Measurements from ENCODE around the gene MAP3K13.
"Not testable (repeated sequence)": the region's sequence is repeated elsewhere in the genome, so short reads cannot be mapped to it uniquely, and the experiment has no call there.

Gene MAP3K13

DNA sequence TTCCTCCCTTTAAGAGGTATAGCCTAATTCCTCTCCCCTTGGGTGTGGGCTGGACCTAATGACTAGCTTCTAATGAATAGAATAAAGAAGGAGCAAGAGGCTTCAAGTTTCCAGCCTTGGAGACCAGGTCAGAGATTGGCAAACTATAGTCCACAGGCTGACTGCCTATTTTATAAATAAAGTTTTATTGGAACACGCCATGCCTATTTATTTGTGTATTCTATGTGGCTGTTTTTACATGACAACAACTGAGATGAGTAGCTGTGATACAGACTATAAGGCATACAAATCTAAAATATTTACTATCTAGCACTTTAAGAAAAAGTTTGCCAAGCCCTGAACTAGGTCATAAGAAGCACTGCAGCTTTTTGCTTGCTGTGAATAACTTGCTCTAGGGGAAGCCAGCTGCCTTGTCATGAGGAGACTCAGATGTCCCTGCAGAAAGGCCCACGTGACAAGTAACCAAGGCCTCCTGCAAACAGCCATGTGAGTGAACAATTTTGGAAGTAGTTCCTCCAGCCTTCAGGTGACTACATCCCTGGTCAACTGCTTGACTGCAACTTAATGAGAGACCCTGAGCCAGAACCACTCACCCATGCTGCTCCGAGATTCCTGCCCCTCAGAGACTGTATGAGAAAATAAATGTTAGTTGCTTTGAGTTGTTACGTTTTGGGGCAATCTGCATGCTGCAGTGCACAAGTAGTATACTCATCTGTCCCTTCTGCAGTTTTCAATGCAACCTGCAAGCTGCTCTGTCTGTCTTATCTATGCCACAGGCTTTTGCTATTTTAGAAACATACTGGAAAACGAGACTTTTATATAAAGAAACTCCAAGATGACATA lies 21.1 kb upstream of the MAP3K13 start:
- no peak for DNase-seq

DNA sequence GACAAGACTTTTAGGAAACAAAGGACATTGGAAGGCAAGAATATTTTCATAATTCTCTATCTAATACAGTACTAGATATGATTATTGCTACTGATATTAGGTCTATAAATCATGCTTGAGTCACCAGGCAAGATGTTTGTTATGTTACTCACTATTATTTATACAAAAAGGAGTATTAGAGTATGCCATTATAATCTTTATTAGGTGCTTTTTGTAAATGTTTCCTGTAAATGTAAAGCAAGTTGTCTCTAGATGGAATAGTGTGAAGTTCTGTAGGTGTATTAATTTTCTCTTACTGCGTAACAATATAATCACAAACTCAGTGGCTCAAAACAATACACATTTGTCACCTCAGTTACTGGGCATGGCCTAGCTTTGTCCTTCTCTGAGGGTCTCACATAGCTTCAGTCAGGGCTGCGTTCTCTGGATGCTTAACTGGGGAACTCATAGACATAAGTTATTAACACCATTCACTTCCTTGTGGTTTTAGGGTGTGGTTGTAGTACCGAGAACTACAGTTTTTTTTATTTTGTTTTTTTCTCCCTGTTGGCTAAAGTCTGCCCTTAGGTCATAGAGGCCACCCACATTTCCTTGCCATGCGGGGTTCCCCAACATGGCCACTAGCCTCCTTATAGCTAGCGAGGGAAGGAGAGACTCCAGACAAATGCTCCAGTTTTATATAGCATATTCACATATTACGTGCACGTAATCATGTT lies 20.3 kb upstream of the MAP3K13 start:
- DNase-seq = peak; percentile 79 to 83

DNA sequence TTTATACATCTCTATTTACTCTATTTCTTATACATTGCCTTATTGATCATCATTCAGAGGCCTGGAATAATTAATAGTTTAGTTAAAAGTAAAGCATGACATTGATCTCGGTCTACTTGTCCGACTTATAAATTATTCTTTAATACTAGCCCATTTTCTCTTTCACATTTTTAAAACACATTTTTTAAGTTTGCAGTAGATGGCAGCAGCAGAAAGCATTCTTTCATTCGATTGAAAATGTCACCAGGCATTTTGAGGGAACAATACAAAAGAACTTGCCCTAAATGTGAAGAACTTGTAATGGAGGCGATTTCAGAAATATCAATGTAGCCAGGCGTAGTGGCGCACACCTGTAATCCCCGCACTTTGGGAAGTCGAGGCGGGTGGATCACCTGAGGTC lies 15.5 kb upstream of the MAP3K13 start:
- DNase-seq = no peak

DNA sequence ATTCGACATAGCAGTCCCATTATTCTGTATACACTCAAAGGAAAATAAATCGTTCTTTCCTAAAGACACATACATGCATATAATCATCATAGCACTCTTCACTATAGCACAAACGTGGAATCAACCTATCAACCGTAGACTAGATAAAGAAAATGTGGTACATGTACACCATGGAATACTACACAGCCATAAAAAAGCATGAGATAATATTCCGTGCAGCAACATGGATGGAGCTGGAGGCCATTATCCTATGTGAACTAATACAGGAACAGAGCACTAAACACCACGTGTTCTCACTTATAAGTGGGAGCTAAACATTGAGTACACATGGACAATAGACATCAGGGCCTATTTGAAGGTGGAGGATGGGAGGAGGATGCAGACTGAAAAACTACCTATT lies 12.1 kb upstream of the MAP3K13 start:
- no peak for DNase-seq

DNA sequence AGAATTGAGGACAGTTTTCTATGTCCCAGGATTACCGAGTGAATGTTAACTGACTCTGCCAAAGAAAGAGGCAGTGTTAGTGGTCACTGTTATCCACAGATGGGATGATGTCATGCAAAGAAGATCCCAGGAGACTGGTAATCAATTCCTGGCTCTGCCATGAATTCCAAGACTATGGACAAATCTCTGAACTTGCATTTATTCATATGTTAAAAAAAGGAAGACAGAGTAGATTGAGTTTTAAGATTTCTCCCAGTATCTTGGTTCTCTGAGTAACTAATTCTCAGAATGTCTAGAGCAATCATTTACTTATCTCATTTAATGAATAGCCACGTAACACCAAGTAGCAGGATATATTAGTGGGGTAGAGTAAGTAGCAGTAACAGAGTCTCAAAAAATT lies 11.5 kb upstream of the MAP3K13 start:
- DNase-seq = no peak

DNA sequence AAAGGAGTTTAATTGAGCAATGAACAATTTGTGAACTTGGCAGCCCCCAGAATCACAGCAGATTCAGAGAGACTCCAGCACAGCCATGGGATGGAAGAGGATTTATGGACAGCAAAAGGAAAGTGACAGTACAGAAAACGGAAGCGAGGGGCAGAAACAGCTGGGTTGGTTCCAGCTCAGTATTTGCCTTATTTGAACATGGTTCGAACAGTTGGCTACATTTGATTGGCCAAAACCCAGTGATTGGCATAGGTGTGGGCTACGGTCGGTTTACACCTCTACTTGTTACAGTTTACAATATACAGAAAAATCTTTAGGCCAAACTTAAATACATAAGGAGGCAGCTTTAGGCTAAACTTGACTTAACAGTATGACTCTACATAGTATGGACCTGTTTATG lies 9.7 kb upstream of the MAP3K13 start:
- no peak for DNase-seq

DNA sequence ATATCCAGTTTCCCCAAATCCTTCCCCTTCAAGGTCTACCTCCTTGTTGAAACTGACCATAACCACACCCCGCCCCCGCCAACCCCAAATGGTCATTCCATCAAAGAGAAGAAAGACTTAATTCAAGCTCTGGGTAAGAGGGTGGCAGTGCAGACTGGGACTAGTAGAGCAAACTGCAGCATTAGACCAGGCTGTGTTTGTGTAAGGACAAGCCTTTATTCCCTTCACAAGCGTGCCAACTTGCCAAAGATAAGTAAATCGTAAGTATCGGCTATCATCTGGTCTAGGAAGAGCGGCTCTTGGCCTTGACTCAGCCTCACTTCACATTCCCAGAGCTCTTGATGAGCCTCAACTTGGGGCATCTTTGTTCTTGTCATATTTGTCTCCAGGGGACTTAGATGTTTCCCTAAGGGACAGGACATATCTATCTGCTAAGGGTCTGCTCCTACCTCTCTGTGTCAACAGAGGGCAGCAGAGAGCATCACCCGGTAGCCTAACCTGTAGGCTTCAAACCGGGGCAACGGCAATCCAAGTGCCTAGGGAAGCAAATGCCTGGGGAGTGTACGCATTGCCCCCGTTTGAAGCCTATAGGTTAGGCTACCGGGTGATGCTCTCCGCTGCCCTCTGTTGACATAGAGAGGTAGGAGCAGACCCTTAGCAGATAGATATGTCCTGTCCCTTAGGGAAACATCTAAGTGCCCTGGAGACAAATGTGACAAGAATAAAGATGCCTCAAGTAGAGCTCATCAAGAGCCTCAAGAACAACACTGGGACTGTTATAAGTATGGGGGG lies 8.9 kb upstream of the MAP3K13 start:
- peak; percentile 60 to 83 for DNase-seq

DNA sequence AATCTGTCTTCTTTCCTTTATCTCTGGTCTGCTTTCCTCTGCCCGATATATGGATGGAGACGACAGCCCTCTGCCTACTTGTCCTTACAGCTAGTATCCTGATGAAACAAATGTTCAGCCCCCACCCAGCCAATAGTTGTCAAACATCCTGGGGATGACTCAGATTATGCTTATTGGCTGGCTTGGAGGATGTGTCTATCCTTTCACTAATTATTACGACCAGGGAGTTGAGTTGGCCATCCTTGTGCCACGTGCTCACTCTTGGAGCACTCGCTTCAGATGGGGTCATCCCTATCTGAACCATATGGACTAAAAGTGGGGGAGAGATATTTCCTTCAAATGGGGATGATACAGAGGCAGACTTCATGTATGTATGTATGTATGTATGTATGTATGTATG lies 6.4 kb upstream of the MAP3K13 start:
- DNase-seq = no peak

DNA sequence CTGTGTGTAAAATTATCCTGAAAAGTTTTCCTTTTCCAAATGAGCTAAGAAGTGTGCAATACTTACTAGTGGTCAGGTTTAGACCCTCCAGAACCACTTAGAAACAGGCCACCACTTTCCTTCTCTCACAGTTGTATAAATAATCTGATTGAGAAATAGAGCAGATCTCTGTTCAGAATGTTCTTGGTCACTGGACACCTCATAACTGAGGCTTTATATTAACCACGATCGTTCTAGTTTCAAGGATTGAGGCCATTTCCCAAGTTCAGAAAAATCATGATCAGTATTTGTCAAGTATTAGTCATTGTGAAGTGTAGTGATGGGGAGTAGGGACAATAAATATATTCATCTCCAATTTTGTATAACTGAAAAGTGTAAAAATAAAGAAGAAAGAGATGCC lies 1.0 kb upstream of the MAP3K13 start:
- no peak for DNase-seq

DNA sequence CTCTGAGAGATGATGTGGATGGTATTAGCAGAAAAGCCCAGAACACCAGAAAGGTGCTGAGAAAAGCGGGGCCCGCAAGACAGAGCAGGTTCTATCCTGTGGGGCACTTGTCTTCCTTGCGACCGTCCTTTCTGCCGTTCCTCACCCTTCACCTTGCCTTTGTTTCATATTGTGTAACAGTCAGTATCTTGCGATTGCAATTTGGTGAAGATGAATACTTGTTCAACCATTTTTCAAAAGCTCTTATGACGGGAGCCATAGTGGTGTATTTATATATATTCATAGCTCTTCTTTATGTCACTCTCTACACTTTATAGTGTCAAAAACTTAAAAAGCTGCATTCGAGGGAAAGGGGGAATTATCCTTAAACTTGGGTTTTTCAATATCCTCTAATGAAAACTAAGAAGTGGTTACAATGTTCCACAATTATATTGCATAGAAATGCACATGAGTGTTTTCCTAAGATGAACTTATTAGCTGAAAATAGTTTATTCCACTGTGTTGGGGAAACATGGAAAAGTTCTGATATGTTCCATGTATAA lies 797 bp downstream of the MAP3K13 start:
- DNase-seq = no peak

DNA sequence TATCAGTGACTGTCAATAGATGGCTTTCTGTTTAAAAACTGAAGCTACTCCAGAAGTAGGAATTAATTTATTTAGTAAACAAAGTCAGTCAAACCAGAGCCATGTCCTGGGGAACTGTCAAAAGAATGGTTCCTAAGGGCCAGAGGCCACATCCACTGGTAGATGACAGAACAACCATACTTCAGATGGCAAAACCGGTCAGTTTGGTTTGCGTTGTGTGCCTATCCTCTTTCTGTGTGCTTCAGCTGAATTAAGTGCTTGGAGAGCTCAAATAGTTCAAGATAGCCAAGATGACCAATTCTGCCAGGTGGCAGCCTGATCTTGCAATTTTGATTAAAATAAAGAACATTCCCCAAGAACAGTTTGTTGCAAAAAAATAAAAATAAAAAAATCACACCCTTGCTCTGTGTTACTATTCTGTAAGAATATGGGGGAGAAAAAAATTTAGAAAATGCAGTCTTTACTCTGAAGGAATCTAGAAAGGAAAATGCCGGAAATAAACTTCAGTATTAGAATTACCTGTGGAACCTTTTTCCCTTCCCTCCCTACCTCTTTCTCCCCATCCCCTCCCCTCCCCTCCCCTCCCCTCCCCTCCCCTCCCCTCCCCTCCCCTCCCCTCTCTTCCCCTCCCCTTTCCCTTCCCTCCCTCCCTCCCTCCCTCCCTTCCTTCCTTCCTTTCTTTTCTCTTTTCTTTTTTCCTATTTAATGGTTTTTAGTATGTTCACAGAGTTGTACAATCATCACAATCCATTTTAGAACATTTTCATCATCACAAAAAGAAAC lies 2.5 kb downstream of the MAP3K13 start:
- no peak for DNase-seq

DNA sequence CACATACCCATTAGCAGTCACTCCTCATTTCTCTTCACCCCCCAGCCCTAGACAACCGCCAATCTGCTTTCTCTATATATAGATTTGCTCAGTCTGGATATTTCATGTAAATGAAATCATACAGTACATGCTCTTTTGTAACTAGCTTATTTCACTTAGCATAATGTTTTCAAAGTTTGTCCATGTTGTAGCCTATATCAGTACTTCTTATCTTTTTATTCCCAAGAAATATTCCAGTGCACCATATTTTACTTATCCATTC lies 3.1 kb downstream of the MAP3K13 start:
- DNase-seq = no peak

DNA sequence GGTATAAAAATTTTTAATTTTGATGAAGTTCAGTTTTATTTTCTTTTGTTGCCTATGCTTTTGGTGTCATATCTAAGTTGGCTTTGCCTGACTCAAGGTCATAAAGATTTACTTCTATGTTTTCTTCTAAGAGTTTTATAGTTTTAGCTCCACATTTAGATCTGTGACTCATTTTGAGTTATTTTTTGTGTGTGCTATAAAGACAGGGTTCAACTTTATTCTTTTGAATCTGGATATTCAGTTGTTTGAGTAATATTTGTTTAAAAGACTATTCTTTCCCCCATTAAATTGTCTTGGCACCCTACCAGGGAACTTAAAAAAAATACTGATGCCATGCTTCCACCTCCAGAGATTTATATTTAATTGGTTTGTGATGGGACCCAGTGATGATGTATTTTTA lies 4.0 kb downstream of the MAP3K13 start:
- no peak for DNase-seq

DNA sequence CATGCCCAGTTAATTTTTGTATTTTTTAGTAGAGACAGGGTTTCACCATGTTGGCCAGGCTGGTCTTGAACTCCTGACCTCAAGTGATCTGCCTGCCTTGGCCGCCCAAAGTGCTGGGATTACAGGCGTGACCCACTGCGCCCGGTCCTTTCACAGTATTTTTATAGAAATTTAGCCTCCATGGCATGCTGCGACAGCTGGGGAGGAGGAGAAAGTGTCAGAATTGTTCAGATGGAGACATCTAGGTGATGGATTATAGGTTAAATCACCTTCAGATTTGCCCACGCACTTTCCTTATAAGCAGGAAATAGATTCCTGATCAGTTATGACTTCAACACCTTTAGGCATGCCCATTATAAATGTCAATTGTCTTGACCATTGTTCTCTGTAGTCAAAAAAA lies 7.4 kb downstream of the MAP3K13 start:
- DNase-seq = not testable (repeated sequence)

DNA sequence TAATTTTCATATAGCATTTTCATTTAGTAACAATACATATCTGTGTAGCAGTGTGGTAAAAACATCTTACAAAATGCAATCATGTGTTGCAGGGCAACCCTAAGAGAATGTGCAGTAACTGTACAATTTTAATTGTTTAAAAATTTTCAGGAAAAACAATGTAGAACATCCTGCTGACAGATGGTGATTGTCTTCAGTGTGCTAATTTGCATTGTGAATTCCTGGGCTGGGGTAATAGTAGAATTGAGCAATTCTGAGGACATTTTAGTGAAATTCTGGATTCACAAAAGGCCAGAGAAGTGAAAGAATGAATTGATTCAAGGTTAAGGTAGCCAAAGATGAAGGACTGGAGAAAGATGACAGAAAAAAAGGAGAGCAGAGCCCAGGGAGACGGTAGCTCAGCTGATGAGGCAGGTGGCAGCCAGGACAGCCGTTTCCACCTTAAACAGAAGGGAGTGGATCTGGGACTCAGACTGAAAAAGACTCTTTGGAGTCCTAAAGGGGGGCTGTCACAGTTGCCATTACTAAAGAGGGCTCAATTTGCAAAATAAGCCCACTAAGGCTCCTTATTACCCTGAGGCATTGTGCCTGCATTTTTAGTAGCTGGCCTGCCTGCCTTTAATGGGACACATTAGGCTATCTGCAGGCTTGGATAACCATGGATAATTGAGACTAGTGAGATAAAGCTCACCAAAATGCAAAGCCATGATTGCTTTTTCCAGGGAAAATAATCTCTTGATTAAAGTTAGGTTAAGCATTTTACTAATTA lies 8.6 kb downstream of the MAP3K13 start:
- no peak for DNase-seq

DNA sequence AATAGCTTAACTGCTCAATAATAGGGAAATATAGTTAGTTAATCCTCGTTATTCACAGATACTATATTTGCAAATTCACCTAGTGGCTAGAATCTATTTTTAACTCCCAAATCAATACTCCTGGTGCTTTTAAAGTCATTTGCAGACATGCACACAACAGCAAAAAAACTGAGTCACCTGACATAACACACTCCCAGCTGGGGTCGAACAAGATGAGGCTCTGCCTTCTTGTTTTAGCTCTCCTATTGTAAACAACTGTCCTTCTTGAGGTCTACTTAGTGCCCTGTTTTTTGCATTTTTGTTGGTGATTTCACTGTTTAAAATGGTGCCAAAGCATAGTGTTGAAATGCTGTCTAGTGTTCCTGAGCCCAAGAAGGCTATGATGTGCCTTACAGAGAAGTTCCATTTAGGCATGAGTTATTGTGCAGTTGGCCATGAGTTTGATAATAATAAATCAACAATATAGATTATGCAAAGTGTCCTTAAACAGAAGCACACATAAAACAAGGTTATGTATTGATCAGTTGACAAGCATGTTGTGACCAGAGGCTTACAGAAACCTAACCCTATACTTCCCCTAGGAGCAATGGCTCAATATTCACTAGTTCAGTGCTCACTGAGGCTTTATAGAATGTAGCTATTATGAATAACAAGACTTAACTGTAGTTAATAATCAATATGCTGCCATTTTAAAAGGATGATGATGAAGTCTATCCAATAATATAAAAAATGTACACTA lies 18.6 kb downstream of the MAP3K13 start:
- DNase-seq = no peak

DNA sequence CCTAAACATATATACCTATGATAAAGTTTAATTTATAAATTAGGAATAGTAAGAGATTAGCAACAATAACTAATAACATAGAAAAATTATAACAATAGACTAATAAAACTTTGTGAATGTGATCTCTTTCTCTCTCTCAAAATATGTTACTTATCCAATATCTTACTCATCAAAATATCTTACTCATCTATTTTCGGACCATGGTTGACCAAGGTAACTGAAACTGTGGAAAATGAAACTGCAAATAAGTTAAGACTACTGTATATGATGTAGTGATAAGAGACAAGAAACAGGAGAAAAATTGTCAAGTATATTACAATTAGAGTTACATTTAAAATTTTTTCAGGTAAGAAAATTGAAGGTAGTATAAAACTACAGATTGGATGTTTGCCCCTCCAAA lies 19.2 kb downstream of the MAP3K13 start:
- DNase-seq = no peak

DNA sequence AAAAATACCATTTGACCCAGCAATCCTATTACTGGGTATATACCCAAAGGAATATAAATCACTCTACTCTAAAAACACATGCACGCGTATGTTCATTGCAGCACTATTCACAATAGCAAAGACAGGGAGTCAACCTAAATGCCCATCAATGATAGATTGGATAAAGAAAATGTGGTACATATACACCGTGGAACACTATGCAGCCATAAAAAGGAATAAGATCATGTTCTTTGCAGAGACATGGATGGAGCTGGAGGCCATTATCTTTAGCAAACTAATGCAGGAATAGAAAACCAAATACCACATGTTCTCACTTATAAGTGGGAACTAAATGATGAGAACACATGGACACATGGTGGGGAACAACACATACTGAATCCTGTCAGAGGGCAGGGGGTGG lies 23.6 kb downstream of the MAP3K13 start:
- DNase-seq = not testable (repeated sequence)

DNA sequence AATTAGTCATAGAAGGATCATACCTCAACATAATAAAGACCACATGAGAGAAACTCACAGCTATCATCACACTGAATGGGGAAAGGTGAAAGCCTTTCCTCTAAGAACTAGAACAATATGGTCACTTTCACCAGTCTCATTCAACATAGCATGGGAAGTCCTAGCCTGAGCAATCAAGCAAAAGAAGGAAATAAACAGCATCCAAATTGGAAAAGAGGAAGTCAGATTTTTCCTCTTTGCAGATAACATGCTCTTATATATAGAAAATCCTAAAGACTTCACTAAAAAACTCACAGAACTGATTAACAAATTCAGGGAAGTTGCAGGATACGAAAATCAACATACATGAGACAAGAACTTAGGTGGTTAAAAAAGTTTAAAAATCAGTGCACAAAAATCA lies 24.7 kb downstream of the MAP3K13 start:
- peak; percentile 50 to 56 for DNase-seq

DNA sequence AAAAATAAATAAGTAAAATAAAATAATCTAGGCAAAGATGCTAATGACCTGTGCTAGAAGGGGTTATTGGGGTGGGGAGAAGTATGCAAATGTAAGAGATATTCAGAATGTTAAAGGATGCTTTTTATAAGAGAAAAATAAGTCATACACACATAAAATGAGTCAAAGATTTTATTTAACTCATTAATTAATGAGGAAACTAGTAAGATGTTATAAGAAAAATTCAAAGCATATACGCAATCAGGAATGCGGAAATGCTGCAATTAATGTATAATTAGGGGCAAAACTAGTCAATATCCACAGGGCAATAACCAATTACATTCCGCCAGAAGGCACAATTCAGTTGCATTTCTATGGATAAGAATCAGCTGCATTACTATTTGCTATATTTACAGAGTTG lies 30.1 kb downstream of the MAP3K13 start:
- DNase-seq = no peak

DNA sequence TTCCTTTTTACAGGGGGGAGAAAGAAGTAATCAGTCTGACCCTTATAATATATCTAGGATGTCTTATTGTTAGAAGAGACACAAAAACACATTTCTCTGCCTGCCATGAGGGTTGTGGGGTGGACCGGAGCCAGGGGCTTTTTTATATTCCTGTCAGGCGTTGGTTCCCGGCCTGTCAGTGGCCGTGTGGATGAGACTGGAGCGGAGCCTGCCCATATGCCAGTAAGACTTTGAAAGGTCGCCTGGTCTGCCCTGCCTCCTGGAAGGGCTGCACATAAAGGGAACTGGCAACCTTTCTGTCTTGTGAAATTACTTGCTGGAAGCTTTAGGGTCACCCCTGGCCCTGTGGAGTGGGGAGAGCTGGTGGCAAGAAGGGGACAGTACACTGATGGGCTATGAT lies 34.7 kb downstream of the MAP3K13 start:
- DNase-seq = no peak
